CD4-positive, alpha-beta T cell treated with Interferon gamma for 1 hour (primary cell): ENCODE measurements around the gene ADORA1.

ENCODE experiments used
- DNase-seq: peaks from one replicate; pipeline ENCODE4 v3.0.0-alpha.2; 2020

ADORA1 gene

GRCh38 chr1:203197625-203198024, 70.1 kb downstream of the ADORA1 start:
- no peak for DNase-seq

- DNase-seq = no peak
These were observed 71.5 kb downstream of the ADORA1 start for GRCh38 chr1:203199002-203199401.

GRCh38 chr1:203199481-203199815, 71.9 kb downstream of the ADORA1 start:
- DNase-seq = no peak

- DNase-seq = no peak
These were observed 72.5 kb downstream of the ADORA1 start for GRCh38 chr1:203199816-203200571.

- DNase-seq = no peak
These were observed 73.4 kb downstream of the ADORA1 start for GRCh38 chr1:203200916-203201315.

GRCh38 chr1:203201516-203202205, 74.1 kb downstream of the ADORA1 start:
- DNase-seq = no peak

- no peak for DNase-seq
These were observed 75.1 kb downstream of the ADORA1 start for GRCh38 chr1:203202431-203203245.

GRCh38 chr1:203204756-203205155, 77.2 kb downstream of the ADORA1 start:
- DNase-seq = no peak

- no peak for DNase-seq
These were observed 78.7 kb downstream of the ADORA1 start for GRCh38 chr1:203206129-203206687.

GRCh38 chr1:203207751-203208150, 80.2 kb downstream of the ADORA1 start:
- no peak for DNase-seq

GRCh38 chr1:203208181-203208580, 80.7 kb downstream of the ADORA1 start:
- DNase-seq = no peak

- DNase-seq = no peak
These were observed 82.8 kb downstream of the ADORA1 start for GRCh38 chr1:203210350-203210749.

GRCh38 chr1:203210988-203211387, 83.5 kb downstream of the ADORA1 start:
- DNase-seq = no peak

GRCh38 chr1:203211812-203212211, 84.3 kb downstream of the ADORA1 start:
- no peak for DNase-seq

GRCh38 chr1:203213126-203213525, 85.6 kb downstream of the ADORA1 start:
- no peak for DNase-seq

- DNase-seq = peak; percentile 14
These were observed 87.3 kb downstream of the ADORA1 start for GRCh38 chr1:203214871-203215270.

GRCh38 chr1:203215573-203215972, 88.0 kb downstream of the ADORA1 start:
- DNase-seq = no peak

GRCh38 chr1:203216274-203217138, 89.0 kb downstream of the ADORA1 start:
- peak; percentile 34 for DNase-seq
